H1 (cell line): ENCODE measurements around the gene DCK.

Source experiments
- ASH2L ChIP-seq: fragments of 200-600, 300-600 bp; sonication (generic); IDR thresholded peaks from one replicate; pipeline ENCODE4 v1.7.1; 2017; ENCODE audit warnings: low read length
- EP300 ChIP-seq, 2 experiments: IDR thresholded peaks; 1 replicate in 1 of 2; 2 replicates in 1 of 2; pipeline ENCODE4 v1.6.1; 2011 to 2012; ENCODE audit warnings: low read depth in 2 of 2, low read length in 2 of 2, mild to moderate bottlenecking in 2 of 2, borderline replicate concordance in 1 of 2, inconsistent platforms in 1 of 2, moderate library complexity in 1 of 2
- FOSL1 ChIP-seq: IDR thresholded peaks from 2 replicates; pipeline ENCODE4 v1.6.1; 2011; ENCODE audit warnings: mild to moderate bottlenecking, low read depth, low read length, moderate library complexity; ENCODE audit not compliant: insufficient read depth
- MAFK ChIP-seq: IDR thresholded peaks from 2 replicates; pipeline ENCODE4 v1.6.1; 2012; ENCODE audit warnings: low read depth, mild to moderate bottlenecking, improper control_type of control experiment, low read length
- NRF1 ChIP-seq: IDR thresholded peaks from 2 replicates; pipeline ENCODE4 v1.6.1; 2011; ENCODE audit warnings: mild to moderate bottlenecking, low read depth, low read length, improper control_type of control experiment
- PHF8 ChIP-seq: fragments of 200-600 bp; sonication (generic); conservative IDR thresholded peaks from 2 replicates; pipeline ENCODE4 v1.7.1; 2012; ENCODE audit warnings: low read depth, mild to moderate bottlenecking, inconsistent platforms, low read length, moderate library complexity
- POLR2AphosphoS5 ChIP-seq: IDR thresholded peaks from 2 replicates; pipeline ENCODE4 v1.6.1; 2011; ENCODE audit warnings: low read depth, low read length
- SRF ChIP-seq: IDR thresholded peaks from 2 replicates; pipeline ENCODE4 v1.6.1; 2011; ENCODE audit warnings: mild to moderate bottlenecking, low read depth, low read length, moderate library complexity
- ZNF274 ChIP-seq: IDR thresholded peaks from 2 replicates; pipeline ENCODE4 v1.7.0; 2012; ENCODE audit warnings: low read length, borderline replicate concordance; ENCODE audit errors: extremely low read depth
- TF ChIP-seq, protein P1 (sequence below): IDR thresholded peaks from 2 replicates; pipeline ENCODE4 v1.6.1; 2011; ENCODE audit warnings: low read depth, mild to moderate bottlenecking, low read length; ENCODE audit not compliant: insufficient read depth
- TF ChIP-seq, protein P2 (sequence below): IDR thresholded peaks from 2 replicates; pipeline ENCODE4 v1.6.1; 2011; ENCODE audit warnings: low read length, improper control_type of control experiment
- TF ChIP-seq, protein P3 (sequence below), 3 experiments: IDR thresholded peaks; 1 replicate in 2 of 3; 2 replicates in 1 of 3; pipeline versions ENCODE4 v1.5.1 to v1.6.1; 2011; ENCODE audit warnings: low read length in 3 of 3, mild to moderate bottlenecking in 3 of 3, inconsistent platforms in 2 of 3, low read depth in 1 of 3, moderate library complexity in 1 of 3; ENCODE audit not compliant: insufficient read depth in 1 of 3; ENCODE audit errors: control extremely low read depth in 1 of 3

DNA sequence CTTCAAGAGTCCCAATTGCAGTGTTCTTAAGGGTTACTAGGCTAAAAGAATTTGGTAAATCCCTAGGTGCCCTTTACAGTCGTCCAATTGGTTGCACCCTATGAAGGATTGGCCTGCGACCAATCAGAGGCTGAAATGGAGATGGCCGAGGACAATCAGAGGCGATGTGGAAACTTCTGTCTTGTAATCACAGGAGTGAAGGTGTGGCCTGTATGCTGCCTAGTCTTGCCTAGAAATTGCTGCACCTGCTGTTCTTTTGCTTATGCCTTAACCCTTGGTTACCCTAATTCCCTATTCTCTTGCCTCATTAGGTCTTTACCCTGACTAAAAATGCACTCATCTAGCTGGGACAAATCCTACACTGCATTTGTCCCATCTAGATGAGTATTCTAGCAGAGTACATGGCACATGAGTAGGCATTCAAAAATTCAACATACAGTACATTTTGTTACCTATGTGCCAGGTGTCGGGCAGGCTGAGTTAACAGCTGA, 1.0 kb upstream of the DCK start:
- no peak for TF ChIP-seq EP300 (IDR thresholded peaks at IDR 0.05; ENCODE audit: borderline replicate concordance in 1 of 2, low read depth in 2 of 2, low read length in 2 of 2)
- TF ChIP-seq SRF = no peak
- TF ChIP-seq, protein P1, sequence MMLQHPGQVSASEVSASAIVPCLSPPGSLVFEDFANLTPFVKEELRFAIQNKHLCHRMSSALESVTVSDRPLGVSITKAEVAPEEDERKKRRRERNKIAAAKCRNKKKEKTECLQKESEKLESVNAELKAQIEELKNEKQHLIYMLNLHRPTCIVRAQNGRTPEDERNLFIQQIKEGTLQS = no peak
- no peak for TF ChIP-seq ZNF274
- TF ChIP-seq, protein P2, sequence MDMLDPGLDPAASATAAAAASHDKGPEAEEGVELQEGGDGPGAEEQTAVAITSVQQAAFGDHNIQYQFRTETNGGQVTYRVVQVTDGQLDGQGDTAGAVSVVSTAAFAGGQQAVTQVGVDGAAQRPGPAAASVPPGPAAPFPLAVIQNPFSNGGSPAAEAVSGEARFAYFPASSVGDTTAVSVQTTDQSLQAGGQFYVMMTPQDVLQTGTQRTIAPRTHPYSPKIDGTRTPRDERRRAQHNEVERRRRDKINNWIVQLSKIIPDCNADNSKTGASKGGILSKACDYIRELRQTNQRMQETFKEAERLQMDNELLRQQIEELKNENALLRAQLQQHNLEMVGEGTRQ = no peak
- TF ChIP-seq, protein P3, sequence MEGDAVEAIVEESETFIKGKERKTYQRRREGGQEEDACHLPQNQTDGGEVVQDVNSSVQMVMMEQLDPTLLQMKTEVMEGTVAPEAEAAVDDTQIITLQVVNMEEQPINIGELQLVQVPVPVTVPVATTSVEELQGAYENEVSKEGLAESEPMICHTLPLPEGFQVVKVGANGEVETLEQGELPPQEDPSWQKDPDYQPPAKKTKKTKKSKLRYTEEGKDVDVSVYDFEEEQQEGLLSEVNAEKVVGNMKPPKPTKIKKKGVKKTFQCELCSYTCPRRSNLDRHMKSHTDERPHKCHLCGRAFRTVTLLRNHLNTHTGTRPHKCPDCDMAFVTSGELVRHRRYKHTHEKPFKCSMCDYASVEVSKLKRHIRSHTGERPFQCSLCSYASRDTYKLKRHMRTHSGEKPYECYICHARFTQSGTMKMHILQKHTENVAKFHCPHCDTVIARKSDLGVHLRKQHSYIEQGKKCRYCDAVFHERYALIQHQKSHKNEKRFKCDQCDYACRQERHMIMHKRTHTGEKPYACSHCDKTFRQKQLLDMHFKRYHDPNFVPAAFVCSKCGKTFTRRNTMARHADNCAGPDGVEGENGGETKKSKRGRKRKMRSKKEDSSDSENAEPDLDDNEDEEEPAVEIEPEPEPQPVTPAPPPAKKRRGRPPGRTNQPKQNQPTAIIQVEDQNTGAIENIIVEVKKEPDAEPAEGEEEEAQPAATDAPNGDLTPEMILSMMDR (IDR thresholded peaks at IDR 0.05; ENCODE audit: control extremely low read depth in 1 of 3, insufficient read depth in 1 of 3, low read depth in 1 of 3, low read length in 3 of 3) = no peak
- no peak for TF ChIP-seq ASH2L
- TF ChIP-seq POLR2AphosphoS5 = no peak; the same call in 1 of the 2 replicates
- no peak for TF ChIP-seq PHF8
- TF ChIP-seq MAFK = no peak
- TF ChIP-seq FOSL1 = no peak
- no peak for TF ChIP-seq NRF1
